ENCODE results near the gene DUSP5. TPM values are rescaled to one million over a fixed set of nuclear protein-coding genes. Genes with fewer than 3 reads are reported as not detected.

The DUSP5 gene
- total and polyA plus RNA-seq, 12 donors: 5.3 to 53.7 (median 21.2) TPM

DNA sequence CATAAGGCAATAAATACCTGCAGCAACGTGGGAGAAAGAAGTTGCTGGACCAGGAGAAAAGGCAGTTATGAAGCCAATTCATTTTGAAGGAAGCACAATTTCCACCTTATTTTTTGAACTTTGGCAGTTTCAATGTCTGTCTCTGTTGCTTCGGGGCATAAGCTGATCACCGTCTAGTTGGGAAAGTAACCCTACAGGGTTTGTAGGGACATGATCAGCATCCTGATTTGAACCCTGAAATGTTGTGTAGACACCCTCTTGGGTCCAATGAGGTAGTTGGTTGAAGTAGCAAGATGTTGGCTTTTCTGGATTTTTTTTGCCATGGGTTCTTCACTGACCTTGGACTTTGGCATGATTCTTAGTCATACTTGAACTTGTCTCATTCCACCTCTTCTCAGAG, 13.0 kb downstream of the DUSP5 start:
- H3K9me3 ChIP-seq: no peaks in the 10 kb centered on the region
- intact Hi-C loops (cut with DNase I): loop anchor here in 1 of 10 donors (5.0 kb wide), 1 partner anchor 58 kb away; no protein-coding TSS in a partner anchor
- H3K4me1 ChIP-seq: peaks cover 8 to 65% (median 50%) of the 10 kb centered on the region in 9 donors
- H3K27ac ChIP-seq: peak overlapping the region in 2 of 10 donors; percentile 7 to 26
- H3K4me3 ChIP-seq: no peak overlapping the region
- ATAC-seq (no peak), DNase-seq (no peak)
- peaks cover 0 to 83% (median 27%) of the 10 kb centered on the region in 9 donors for H3K36me3 ChIP-seq
- TF ChIP-seq, protein P1, sequence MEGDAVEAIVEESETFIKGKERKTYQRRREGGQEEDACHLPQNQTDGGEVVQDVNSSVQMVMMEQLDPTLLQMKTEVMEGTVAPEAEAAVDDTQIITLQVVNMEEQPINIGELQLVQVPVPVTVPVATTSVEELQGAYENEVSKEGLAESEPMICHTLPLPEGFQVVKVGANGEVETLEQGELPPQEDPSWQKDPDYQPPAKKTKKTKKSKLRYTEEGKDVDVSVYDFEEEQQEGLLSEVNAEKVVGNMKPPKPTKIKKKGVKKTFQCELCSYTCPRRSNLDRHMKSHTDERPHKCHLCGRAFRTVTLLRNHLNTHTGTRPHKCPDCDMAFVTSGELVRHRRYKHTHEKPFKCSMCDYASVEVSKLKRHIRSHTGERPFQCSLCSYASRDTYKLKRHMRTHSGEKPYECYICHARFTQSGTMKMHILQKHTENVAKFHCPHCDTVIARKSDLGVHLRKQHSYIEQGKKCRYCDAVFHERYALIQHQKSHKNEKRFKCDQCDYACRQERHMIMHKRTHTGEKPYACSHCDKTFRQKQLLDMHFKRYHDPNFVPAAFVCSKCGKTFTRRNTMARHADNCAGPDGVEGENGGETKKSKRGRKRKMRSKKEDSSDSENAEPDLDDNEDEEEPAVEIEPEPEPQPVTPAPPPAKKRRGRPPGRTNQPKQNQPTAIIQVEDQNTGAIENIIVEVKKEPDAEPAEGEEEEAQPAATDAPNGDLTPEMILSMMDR (IDR thresholded peaks at IDR 0.05): no peak
- WGBS, 2 donors: 74 to 99% methylated on average over 3 of the region's 3 CpGs
- no peaks in the 10 kb centered on the region for H3K27me3 ChIP-seq

DNA sequence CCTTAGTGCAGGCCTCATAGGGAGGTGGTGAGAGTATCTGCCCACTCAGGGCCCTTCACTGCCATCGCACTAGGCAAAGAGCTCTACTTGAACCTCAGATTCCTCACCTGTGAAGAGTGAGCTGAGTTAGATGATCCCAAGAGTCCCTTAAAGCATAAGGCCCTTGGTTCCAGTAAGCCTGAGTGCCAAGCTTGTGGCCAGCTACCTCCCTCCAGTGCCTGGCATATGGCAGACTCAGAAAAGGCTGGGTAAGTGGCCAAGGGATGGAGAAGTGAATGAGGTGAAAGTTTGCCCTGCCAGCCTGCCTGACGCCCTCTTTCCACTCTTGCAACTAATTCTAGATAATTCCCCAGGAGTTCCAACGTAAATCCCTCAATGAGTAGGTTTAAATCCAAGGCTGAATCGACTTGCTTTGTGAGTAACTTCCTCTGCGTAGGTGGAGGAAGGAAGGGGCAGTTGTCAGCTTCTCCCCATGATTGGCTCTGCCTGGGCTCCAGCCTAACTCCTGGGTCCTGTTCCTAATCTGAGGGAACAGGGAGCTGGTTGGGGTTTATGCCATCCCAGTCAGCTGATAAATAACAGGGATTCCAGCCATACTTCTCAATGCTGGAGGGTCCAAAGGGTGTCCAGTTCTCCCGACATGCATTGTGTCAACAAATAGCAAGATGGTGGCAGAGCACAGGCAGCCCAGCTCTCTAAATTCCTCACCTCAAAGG, 14.2 kb downstream of the DUSP5 start:
- Histone ChIP-seq H3K36me3 (peaks cover 0 to 71% (median 26%) of the 10 kb centered on the region in 9 donors), H3K27ac (peak overlapping the region in 6 of 10 donors; percentile 2 to 37 (median 20)), H3K27me3 (no peaks in the 10 kb centered on the region), H3K4me3 (no peak overlapping the region), H3K9me3 (no peaks in the 10 kb centered on the region), H3K4me1 (peaks cover 8 to 54% (median 38%) of the 10 kb centered on the region in 9 donors)
- 63 to 65% methylated on average over 6 of the region's 6 CpGs for WGBS, 2 donors
- ATAC-seq (peak in 1 of 8 donors; percentile 23), DNase-seq (no peak)
- intact Hi-C loops (cut with DNase I): loop anchor here in 1 of 10 donors (5.0 kb wide), 1 partner anchor 60 kb away; no protein-coding TSS in a partner anchor
- TF ChIP-seq, protein P1 (IDR thresholded peaks at IDR 0.05): no peak

DNA sequence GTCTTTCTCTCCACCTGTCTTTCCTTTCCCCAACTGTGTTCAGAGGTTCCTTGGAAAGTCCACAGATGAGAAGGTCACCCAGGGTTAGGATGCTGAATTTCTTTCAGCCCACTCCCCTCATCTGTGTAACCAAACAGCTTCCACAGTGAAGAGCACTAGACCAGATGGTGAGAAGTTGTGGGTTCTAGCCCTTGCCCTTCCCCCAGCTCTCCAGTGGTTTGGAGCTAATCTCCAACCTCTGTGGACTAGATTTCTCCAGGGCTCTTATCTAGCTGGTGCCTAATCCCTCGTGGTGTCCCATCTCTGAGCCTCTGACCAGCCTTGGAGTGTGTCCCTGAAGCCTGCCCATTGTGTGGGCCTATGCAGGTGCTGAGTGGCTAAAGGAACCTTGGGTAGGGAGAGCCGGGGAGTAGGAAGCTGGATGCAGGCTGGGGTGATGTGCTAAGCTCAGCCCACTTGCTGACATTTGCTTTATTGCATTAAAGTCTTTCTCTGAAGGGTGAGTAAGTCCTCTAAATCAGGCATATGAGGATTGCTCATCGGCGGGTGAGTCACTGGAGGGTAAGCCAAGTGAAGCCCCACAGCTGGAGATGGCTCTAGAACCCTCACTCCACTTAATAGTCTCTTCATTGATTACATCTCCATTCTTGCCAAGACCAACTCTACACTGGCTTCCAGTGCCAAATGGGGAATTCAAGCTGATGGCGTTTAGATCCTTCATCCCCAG, 14.9 kb downstream of the DUSP5 start:
- H3K27me3 ChIP-seq: no peaks in the 10 kb centered on the region
- 59 to 79% methylated on average over 5 of the region's 5 CpGs for WGBS, 2 donors
- no peak overlapping the region for H3K4me3 ChIP-seq
- TF ChIP-seq, protein P1 (IDR thresholded peaks at IDR 0.05): no peak
- DNase-seq (no peak), ATAC-seq (peak in 3 of 8 donors; percentile 10 to 54 (median 11))
- H3K9me3 ChIP-seq: no peaks in the 10 kb centered on the region
- intact Hi-C loops (cut with DNase I): loop anchor here in 1 of 10 donors (5.0 kb wide), 1 partner anchor 60 kb away; no protein-coding TSS in a partner anchor
- H3K27ac ChIP-seq: peak overlapping the region in 5 of 10 donors; percentile 2 to 37 (median 26)
- H3K36me3 ChIP-seq: peaks cover 0 to 64% (median 19%) of the 10 kb centered on the region in 9 donors
- peaks cover 6 to 46% (median 31%) of the 10 kb centered on the region in 9 donors for H3K4me1 ChIP-seq

DNA sequence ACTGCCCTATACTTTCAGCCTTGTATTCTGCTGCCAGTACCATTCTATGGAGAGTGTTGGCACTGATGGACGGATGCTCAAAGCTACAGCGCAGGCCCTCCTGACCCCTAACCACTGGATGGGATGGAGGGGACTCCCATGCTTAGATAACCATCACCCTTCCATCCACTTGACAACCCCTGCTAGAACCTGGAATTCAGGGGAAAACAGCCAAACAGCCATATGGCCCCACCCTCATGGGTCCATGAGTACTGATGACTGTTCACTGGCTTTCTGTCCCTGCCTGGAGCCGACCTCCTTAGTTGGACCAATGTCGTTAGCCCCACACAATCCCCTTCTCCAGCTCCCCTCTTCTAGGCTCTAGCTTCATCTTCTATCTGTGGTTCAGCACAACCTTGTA, 16.2 kb downstream of the DUSP5 start:
- 95 to 97% methylated on average over 4 of the region's 4 CpGs for WGBS, 2 donors
- TF ChIP-seq, protein P1 (IDR thresholded peaks at IDR 0.05): no peak
- intact Hi-C loops (cut with DNase I): loop anchor here in 1 of 10 donors (5.0 kb wide), 1 partner anchor 62 kb away; no protein-coding TSS in a partner anchor
- DNase-seq (no peak), ATAC-seq (no peak)
- Histone ChIP-seq H3K4me3 (no peak overlapping the region), H3K36me3 (peaks cover 0 to 51% (median 12%) of the 10 kb centered on the region in 9 donors), H3K4me1 (peaks cover 5 to 33% (median 18%) of the 10 kb centered on the region in 9 donors), H3K27ac (no peak overlapping the region), H3K9me3 (no peaks in the 10 kb centered on the region), H3K27me3 (no peaks in the 10 kb centered on the region)

All from heart right ventricle (tissue), 16 donors.